GM18909 (cell line): Measurements from ENCODE around the gene ARRDC2.
"Not testable (repeated sequence)": the region's sequence is repeated elsewhere in the genome, so short reads cannot be mapped to it uniquely, and the experiment has no call there.

Source experiments
- ATAC-seq: cut with Tn5 transposase; IDR thresholded peaks from one replicate; pipeline ENCODE4 v1.9.1; 2021; ENCODE audit warnings: mild to moderate bottlenecking; ENCODE audit not compliant: unreplicated experiment, poor library complexity

ARRDC2 gene

DNA sequence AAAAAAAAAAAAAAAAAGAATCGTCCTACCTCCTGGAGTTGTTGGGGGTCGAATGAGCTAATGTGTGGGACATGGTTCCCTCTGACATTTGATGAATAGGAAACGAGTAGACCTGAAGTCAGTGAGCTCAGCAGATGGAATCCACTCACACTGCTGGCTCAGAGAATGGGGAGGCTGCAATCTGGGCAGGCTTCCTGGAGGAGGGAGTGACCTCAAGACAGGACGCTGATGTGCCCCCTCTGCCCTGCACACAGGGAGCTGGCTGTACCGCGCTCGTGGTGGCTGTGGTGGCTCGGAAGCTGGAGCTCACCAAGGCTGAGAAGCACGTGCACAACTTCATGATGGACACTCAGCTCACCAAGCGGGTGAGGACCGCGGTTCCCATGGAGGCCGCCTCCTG is 19.8 kb upstream of the ARRDC2 start:
- no peak for ATAC-seq

DNA sequence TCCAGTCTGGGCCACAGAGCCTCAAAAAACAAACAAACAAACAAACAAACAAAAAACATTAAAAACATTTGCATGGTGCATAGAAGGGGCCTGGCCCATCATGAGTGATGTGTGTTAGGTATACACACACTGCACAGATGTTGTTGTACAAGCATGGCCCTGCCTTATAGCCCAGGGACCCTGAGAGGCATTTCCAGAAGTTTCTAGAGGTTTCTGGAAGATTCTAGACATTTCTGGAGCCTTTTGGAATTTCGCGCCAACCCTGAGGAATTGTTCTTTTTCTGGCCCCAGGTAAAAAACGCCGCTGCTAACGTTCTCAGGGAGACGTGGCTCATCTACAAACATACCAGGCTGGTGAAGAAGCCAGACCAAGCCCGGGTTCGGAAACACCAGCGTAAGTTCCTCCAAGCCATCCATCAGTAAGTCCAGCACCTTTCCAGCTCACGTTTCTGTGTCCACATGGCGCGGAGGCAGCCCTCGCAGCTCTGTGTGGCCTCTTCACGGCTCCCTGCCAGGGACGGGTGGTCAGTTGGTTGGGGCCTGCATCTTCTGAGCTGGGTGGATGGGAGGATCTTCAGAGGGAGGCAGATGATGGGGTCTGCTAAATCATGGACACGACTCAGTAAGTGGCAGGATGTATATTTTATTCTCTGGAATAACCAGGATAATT is 18.4 kb upstream of the ARRDC2 start:
- ATAC-seq, result no peak

DNA sequence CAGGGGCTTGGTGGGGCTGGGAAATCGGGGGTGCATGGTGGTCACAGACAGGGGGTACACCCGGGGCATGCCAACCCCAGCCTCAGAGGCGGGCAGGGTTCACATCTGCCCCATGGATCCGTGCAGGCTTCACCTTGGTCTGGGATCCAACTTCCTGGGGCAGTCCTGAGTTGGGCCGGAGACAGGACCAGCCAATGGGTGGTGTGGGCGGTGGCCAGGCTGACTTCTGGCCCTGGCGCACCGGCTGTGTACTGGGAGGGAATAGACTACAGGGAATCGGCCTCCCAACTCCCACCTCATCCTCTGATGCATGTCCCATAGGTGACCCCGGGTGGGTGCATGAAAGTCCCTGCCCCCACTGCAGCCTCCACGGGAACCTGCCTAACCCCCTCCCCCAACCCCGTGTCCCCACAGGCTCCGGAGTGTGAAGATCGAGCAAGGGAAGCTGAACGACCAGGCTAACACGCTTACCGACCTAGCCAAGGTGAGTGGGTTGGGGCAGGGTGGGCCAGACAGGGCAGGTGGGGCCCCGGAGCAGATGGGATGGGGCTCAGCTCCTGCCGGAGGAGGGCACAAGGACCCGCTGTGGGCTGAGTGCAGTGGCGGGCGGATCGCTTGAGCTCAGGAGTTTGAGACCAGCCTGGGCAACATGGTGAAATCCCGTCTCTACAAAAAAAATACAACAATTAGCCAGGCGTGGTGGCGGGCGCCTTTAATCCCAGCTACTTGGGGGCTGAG is 14.7 kb upstream of the ARRDC2 start:
- ATAC-seq, result no peak

DNA sequence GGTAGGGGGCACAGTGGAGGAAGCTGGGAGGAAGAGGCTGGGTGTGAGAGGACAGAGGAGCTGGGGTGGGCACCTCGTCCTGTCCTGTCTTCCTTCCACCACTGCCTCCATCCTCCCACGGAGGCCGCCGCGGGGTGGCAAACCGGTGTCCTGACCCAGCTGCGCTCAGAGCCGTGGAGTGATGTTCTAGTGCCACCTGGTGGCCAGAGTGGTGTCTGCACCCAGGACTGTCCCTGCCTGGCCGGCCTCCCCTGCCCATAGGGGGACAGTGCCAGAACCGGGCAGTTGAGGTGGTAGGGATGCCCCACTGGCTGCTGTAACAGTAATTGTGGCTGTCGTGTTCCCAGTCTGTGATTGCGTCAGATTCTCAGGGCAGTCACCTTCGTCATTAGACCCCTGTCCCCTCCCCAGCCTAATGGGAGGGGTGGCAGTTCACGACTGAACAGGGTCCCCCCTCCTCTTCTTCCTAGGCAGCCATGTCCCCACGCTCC is 11.1 kb upstream of the ARRDC2 start:
- peak; percentile 50 for ATAC-seq

DNA sequence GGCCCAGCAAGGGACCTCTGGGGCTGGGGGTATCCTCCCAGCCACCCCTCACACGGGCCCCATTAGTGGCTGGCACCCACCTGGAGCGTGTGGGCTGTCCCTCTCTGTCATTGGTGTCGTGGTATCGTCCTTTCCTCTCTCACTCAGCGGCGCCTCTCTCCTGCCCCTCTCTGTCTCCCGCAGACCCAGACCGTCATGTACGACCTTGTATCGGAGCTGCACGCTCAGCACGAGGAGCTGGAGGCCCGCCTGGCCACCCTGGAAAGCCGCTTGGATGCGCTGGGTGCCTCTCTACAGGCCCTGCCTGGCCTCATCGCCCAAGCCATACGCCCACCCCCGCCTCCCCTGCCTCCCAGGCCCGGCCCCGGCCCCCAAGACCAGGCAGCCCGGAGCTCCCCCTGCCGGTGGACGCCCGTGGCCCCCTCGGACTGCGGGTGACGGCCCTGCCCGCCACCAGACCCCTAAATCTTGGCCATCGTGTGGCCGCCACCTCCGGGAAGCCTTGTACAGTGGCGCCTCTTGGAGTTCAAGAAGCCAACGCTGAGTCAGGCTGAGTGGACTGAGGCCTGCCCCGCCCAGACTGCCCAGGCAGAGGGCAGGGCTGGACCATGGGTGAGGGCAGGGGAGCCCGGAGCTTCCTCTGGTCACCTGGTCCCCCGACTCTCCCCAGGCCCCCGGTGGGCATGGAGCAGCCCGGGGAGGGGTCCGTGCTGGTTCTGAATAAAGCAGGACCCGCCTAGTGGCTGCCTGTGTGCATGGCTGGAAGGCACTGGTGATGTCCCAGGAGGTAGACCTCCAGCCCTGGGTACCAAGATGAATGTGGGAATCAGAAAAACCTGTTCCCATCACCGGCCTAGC is 9.8 kb upstream of the ARRDC2 start:
- ATAC-seq, result no peak

DNA sequence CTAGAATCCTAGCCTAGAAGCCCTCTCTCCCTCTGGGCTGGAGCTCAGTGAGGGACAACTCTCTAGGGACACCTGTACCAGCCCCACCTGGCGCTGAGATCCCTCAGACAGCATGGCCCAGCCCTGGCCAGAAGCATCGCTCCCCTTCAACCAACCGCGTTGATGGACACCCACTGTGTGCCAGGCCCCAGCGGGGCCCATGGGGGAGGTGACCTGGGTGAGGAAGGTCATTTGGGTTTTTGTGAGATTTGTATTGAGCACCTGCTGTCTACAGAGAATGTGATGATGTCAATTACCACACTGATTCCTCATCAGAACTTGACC is 9.2 kb upstream of the ARRDC2 start:
- ATAC-seq, result no peak

DNA sequence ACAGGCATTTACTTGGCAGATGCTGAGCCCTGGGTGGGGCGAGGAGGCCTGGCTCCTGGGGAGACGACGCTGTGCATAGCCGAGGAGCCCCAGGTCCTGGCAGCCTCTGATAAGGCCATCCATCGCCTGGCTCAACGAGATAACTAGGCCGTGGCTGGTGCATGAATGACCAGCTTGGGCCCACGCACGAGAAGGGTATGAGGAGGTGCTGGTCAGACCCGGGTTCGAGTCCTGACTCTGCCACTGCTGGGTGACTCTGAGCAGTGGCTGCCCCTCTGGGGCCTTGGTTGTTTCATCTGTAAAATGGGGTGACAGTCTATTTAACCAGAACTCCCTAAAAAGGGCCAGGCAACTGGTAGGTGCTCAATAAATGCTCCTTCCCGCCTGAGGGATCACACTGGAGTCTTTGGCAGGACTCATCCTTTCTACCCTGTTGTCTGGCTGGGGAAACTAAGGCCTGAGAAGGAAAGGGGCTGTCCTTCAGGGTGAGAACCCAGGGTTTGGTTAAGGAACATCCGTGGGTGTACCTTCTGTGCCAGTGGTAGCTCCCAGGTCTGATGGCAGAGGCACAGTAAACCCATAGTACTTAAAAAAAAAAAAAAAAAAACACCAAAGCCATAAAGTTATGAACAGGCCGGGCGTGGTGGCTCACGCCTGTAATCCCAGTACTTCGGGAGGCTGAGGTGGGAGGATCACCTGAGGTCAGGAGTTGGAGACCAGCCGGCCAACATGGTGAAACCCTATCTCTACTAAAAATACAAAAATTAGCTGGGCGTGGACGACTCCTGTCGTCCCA is 8.1 kb upstream of the ARRDC2 start:
- ATAC-seq, result no peak

DNA sequence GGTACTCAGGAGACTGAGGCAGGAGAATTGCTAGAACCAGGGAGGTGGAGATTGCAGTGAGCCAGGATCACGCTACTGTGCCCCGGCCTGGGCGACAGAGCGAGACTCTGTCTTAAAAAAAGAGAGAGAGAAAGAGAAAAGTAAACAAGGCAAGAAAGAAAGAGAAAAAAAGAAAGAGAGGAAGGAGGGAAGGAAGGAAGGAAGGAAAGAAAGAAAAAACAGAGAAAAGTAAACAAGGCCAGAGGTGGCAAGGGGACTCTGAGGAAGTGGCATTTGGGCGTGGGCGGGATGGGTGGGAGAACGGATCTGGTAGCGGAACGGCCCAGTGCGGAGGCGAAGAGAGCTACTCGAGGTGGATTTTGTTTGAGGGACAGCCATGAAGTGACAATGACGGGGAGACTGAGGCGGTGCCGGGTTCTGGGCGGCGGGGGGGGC is 7.5 kb upstream of the ARRDC2 start:
- ATAC-seq, result no peak

DNA sequence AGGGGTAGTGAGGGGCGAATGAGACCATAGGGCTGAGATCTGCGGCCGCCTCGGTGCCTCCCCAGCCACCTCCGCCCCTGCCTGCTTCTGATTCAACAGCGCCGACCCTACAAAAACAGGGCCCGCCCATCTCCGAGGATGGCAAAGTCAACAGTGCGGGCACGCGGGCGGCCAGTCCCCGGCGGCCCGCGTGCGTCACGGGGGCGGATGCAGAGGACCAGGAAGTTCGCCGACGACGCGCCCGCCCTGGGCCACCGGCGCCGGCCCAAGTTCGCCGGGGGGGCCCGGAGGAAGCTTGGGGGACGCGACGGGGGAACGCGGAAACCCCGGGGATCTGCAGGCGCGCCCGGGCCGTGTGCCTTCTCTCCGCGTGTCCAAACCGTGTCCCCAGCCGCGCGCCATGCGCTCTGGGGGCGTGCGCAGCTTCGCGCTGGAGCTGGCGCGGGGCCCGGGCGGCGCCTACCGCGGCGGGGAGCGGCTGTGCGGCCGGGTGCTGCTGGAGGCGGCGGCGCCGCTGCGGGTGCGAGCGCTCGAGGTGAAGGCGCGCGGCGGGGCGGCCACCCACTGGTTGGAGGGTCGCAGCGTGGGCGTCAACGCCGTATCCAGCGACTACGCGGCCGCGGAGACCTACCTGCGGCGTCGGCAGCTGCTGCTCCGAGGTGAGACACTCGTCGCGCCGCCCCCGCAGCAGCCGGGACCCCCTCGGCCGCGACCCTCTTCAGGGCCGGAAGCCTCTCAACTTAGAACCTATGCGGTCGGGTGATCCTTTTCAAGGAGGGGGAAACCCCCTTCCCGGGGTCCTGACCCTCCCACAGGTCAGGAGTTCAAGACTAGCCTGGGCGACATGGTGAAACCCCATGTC is 6.8 kb upstream of the ARRDC2 start:
- peak; percentile 65 for ATAC-seq

DNA sequence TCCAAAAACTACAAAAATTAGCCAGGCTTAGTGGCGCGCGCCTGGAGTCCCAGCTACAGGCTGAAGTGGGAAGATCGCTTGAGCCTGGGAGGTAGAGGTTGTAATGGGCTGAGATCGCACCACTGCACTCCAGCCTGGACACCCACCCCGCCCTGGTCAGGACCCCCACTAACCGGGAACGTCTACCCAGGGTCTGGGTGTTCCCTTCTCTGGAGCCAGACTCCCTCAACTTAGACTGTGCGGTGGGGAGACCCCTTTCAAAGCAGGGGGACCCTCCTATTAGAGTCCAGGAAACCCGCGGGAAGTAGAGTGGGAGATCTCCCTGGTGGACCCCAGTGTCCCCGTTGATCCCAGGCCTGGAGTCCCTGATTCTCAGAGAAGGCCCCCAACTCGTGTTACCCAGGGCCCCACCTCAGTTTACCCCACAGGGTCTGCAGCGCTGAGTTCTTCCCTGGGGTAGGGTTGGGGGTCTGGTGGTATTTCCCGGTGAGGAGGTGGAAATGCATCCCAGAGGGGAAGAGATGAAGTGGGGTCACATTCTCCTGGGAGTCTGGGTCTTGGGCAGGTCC is 6.1 kb upstream of the ARRDC2 start:
- ATAC-seq, result no peak

DNA sequence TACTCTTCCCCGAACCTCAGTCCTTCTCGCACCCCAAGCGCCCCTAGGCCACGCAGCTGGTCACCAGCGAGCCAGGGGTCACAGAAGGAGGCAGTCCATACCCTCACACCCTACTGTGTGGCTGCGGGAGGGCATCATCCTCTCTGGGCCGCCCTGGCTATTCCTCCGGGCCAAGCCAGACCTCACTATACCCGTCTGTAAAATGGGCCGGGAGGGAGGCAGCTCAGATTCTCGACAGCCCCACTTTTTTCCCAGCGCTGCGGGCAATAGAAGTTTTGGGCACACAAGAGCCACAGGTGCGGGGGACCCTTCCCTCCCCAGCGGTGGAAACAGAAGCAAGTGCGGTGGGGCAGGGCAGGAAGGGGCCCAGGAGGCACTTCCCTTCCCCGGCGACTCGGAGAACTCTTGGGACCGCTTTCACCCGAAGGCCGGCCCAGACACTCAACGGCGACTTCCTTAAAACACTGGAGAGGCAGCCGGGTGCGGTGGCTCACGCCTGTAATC is 5.6 kb upstream of the ARRDC2 start:
- no peak for ATAC-seq

DNA sequence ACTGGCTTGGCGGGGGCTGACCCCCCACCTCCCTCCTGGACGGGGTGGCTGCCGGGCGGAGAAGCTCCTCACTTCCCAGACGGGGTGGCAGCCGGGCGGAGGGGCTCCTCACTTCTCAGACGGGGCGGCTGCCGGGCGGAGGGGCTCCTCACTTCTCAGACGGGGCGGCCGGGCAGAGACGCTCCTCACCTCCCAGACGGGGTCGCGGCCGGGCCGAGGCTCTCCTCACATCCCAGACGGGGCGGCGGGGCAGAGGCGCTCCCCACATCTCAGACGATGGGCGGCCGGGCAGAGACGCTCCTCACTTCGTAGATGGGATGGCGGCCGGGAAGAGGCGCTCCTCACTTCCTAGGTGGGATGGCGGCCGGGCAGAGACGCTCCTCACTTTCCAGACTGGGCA is 2.2 kb upstream of the ARRDC2 start:
- ATAC-seq, result not testable (repeated sequence)

DNA sequence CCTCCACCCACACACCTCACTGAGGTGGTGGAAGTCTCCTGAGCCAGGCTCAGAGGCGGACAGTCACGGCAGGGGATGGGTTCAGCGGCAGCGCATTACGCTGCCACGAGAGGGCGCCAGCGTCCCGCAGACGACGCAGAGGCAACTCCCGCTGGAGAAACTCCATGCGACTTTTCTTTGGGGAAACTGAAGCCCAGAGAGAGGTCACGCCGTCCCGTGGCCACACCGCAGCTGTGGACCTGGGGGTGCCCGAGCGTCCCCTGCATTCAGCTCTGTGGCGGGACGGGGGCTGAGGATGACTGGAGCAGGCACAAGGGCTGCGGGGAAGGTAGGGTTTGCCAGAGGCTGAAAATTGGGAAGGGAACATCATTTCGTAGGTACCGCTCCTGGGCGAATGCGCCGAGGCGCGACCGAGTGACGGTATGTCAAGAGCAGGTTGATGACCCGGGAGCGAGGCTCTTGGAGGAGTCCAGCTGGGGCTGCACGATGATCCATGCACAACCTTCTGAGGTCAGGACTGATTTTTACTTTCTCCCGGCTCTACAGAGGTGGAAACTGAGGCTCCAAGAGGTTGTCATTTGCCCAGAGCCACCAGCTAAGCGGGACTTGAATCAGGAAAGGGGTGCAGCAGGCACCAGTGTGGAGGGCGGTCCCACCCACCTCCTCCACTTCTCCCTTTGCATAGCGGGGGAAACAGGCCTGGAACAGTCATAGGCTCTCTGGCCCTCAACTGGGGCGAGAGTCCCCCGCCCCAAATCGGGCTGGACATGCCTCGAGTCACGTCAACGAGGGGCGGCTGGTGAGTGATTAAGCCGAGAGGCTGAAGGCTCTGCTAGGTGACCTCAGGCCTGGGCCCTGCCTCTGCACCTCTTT is 690 bp upstream of the ARRDC2 start:
- ATAC-seq, result peak; percentile 60

DNA sequence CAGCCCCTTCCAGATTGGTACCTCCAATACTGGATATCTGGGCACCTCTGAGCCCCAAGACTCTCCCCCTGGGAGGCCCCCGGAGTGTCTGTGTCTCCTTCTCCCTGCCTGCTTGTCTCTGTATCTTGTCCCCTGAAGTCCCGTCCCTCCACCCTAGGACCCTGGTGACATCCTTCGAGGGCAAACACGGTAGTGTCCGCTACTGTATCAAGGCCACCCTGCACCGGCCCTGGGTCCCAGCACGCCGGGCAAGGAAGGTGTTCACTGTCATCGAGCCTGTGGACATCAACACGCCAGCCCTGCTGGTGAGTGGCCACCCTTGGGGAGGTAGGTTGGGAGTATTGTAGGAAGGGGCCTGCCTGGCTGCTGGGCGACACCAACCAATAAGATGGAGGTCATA is 844 bp downstream of the ARRDC2 start:
- ATAC-seq, result no peak

DNA sequence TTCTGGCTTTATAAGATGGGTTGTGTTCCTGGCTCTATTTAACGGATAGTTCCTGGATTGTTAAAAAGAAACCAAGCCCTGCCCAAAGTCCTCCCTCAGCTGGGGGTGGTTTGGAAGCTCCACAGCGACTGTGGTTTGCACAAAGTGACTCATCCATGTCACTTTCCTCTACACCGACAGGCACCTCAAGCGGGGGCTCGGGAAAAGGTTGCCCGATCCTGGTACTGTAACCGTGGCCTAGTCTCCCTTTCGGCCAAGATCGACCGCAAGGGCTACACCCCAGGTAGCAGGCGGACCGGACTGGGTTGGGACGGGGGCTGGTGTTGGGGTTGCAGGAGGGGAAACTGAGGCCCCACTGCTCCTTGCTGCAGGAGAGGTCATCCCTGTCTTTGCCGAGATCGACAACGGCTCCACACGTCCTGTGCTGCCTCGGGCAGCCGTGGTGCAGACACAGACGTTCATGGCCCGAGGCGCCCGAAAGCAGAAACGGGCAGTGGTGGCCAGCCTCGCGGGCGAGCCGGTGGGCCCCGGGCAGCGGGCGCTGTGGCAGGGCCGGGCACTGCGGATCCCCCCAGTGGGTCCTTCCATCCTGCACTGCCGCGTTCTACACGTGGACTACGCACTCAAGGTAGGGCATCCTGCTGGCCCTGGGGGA is 1.6 kb downstream of the ARRDC2 start:
- no peak for ATAC-seq

DNA sequence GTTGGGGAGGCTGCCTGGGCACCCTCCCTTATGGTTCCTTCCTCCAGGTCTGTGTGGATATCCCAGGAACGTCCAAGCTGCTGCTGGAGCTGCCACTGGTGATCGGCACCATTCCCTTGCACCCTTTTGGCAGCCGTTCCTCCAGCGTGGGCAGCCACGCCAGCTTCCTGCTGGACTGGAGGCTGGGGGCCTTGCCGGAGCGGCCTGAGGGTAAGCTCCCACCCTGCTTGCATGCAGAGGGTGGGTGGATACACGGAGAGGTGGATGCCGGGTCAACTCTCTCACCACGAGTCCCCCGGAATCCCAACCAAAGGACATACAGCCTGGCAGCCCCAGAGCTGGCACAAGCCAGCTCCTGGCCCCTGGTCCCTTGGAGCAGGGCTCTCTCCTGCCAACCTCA is 2.2 kb downstream of the ARRDC2 start:
- no peak for ATAC-seq
